Naive thymus-derived CD8-positive, alpha-beta T cell (primary cell): ENCODE results near the gene BTNL2. TPM values are rescaled to one million over a fixed set of nuclear protein-coding genes. Genes with fewer than 3 reads are reported as not detected.

ENCODE experiments used
- ATAC-seq, 2 donors: fragments of 150-1000 bp; cut with Tn5 transposase in 1 of 2; sonication (Bioruptor Pico), chemical (Tn5 transposase) in 1 of 2; 1 replicate in 1 of 2; 2 replicates in 1 of 2; pipeline ENCODE4 v1.10.0; 2021; ENCODE audit warnings: mild to moderate bottlenecking in 2 of 2, moderate library complexity in 2 of 2
- POLR2A ChIA-PET: fragments of 350-600 bp; sonication (Branson Sonifier 250); formaldehyde crosslinking; loops from one replicate; lab custom pipeline; 2021; ENCODE audit warnings: antibody characterized with exemption; lab: Charles Lee
- DNase-seq, 10 donors: peaks; one replicate each; pipeline versions ENCODE4 v3.0.0 to v3.0.0-alpha.2; 2020 to 2022
- H3K27ac Mint-ChIP-seq, 10 donors: one replicate each; pipeline ENCODE4 v1.8.0; 2020 to 2022; ENCODE audit warnings: mild to moderate bottlenecking in 10 of 10, mixed read lengths in 10 of 10, moderate library complexity in 4 of 10, inconsistent platforms in 1 of 10
- H3K27me3 Mint-ChIP-seq, 5 donors: one replicate each; pipeline ENCODE4 v1.8.0; 2021 to 2022; ENCODE audit warnings: mixed read lengths in 5 of 5
- H3K36me3 Mint-ChIP-seq, 3 donors: one replicate each; pipeline ENCODE4 v1.8.0; 2020 to 2022; ENCODE audit warnings: mixed read lengths in 3 of 3, mild to moderate bottlenecking in 2 of 3, inconsistent platforms in 1 of 3
- H3K4me1 Mint-ChIP-seq, 4 donors: one replicate each; pipeline ENCODE4 v1.8.0; 2021 to 2022; ENCODE audit warnings: mixed read lengths in 4 of 4
- H3K4me3 Mint-ChIP-seq, 10 donors: one replicate each; pipeline ENCODE4 v1.8.0; 2020 to 2022; ENCODE audit warnings: mild to moderate bottlenecking in 10 of 10, mixed read lengths in 10 of 10, moderate library complexity in 6 of 10, inconsistent platforms in 1 of 10
- H3K9me3 Mint-ChIP-seq, 9 donors: one replicate each; pipeline ENCODE4 v1.8.0; 2020 to 2022; ENCODE audit warnings: mixed read lengths in 9 of 9, mild to moderate bottlenecking in 3 of 9, inconsistent platforms in 1 of 9, moderate library complexity in 1 of 9
- polyA plus RNA-seq, 3 donors: library from polyadenylated mRNA; unstranded; fragments of 300-500 nt; fragmentation: Illumina TruSeq; gene quantifications; one replicate each; pipeline ENCODE4 v1.2.3, GENCODE V29; 2021
- total RNA-seq, 8 experiments: library from RNA in 2 of 8; stranded (reverse) in 2 of 8; gene quantifications; one replicate each; pipeline ENCODE4 v1.2.3 and lab custom pipeline; 2021 to 2026

BTNL2 gene
- total and polyA plus RNA-seq, 5 experiments from 2014 or later = not detected

DNA sequence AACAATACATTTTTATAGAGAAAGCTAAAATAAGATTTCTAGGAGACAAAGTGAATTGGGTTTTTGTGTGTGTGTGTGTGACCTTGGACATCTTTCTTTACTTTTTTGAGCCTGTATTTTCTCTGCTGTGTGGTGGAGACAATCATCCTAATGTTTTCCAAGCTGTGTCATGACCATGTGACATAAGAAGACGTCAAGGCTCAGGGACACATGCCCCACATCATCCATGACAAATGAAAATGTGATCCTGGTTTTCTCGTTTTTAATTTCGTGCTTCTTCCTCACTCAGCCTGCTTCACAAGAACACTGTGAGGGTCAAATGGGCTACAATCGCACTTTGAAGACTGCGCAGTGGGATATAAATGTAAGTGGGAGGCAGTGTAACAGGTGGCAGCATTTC lies 3.9 kb upstream of the BTNL2 start:
- peaks cover 26 to 68% (median 42%) of the 10 kb centered on the region in 5 donors for H3K27me3 Mint-ChIP-seq
- no peaks in the 10 kb centered on the region for H3K9me3 Mint-ChIP-seq
- ATAC-seq = no peak
- POLR2A ChIA-PET = no interaction called here
- peaks cover 3 to 23% (median 15%) of the 10 kb centered on the region in 4 donors for H3K4me1 Mint-ChIP-seq
- H3K4me3 Mint-ChIP-seq = no peak overlapping the region
- no peaks in the 10 kb centered on the region for H3K36me3 Mint-ChIP-seq
- DNase-seq = no peak
- no peak overlapping the region for H3K27ac Mint-ChIP-seq

DNA sequence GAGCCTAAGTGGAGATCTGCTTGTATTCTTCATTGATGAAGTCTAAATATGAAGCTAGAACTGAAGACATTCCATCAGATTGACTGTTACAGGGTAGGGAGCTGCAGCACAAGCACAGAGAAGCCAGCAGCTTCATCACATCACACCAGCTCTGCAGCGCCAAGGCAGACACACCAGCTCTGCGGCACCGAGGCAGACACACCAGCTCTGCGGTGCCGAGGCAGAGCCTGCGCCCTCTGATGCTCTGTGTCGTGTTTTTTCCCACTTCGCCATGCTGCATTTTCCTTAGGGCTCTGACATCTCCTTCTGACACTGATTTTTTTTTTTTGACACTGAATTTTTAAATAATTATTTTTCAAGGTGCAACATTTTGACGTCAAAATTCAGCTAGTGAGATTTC lies 784 bp downstream of the BTNL2 start:
- Mint-ChIP-seq H3K4me3 (no peak overlapping the region), H3K4me1 (peaks cover 0 to 10% (median 0%) of the 10 kb centered on the region in 4 donors), H3K27me3 (peaks cover 16 to 58% (median 30%) of the 10 kb centered on the region in 5 donors), H3K36me3 (no peaks in the 10 kb centered on the region), H3K9me3 (no peaks in the 10 kb centered on the region), H3K27ac (no peak overlapping the region)
- DNase-seq (no peak), ATAC-seq (no peak)
- POLR2A ChIA-PET = no interaction called here

DNA sequence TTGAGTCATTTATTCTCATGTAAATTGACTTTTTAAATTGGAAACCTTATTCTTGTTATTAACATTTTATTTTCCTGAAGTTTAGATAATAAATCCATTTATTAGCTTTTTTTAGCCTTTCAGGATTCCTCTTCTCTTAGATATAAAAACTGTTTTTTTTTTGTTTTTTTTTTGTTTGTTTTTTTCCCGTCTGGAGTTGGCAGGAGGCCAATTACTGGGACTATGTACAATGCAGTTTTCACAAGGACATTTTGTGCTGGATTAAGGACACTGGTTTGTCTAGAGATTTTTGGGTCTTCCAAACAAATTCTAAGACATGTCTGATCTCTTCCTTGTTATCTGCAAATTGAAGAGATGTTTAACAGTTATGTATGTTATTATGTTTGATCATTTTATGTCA lies 1.3 kb downstream of the BTNL2 start:
- Mint-ChIP-seq H3K27me3 (peaks cover 13 to 58% (median 31%) of the 10 kb centered on the region in 5 donors), H3K36me3 (no peaks in the 10 kb centered on the region), H3K4me1 (peaks cover 0 to 10% (median 0%) of the 10 kb centered on the region in 4 donors), H3K9me3 (no peaks in the 10 kb centered on the region), H3K4me3 (no peak overlapping the region), H3K27ac (no peak overlapping the region)
- ATAC-seq = no peak
- no peak for DNase-seq
- POLR2A ChIA-PET = no interaction called here

DNA sequence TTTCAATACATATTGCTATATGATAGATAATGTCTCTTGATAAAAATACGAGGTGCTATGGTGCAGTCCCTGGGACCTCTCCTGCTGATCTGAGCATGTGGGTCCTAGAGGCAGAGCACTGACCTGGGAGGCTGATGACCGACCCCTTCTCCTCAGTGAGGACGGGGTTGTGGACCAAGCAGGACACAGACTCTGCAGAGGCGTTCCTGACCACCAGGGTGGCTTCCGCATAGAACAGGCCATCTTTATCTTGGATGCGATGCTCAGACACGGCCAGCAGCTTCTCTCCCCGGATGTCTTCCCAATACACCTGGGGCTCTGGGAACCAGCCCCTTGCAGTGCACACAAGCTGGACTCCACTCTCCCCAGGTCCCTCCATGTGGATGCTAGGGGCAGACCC lies 4.2 kb downstream of the BTNL2 start:
- ATAC-seq (no peak), DNase-seq (no peak)
- no peaks in the 10 kb centered on the region for H3K36me3 Mint-ChIP-seq
- H3K9me3 Mint-ChIP-seq = no peaks in the 10 kb centered on the region
- H3K4me3 Mint-ChIP-seq = no peak overlapping the region
- POLR2A ChIA-PET = no interaction called here
- H3K27ac Mint-ChIP-seq = no peak overlapping the region
- peaks cover 9 to 46% (median 27%) of the 10 kb centered on the region in 5 donors for H3K27me3 Mint-ChIP-seq
- no peaks in the 10 kb centered on the region for H3K4me1 Mint-ChIP-seq

DNA sequence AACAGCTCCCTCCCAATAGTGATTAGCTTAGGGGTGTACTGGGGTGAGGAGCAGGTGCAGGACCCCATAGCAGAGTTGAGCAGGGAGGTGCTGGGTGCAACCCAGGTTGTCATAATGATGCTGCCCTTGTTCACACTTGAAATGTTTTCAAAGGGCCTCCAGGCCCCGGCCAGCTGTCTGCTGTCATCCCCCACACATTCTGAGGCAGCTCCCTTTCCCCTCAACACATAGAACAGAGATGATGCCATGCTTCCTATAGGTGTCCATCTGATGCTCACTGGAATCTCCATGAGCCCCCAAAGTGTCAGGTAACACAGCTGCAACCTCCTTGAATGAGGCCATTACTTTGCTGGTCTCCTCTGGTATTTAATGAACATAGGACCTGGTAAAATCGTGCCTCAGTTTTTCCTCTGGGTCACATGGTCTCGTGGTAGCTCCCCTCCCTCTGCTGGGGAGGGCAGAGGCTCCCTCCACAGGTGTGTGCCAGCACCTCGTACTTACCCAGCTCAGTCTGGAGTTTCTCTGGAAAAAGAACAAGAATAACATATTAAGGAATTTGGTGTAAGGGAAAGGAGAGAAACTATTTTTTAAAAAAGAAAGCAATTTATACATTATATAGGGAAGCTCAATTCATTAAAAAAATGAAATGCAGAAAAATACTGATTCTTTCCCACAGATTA lies 5.6 kb downstream of the BTNL2 start:
- DNase-seq (no peak), ATAC-seq (no peak)
- Mint-ChIP-seq H3K4me3 (no peak overlapping the region), H3K4me1 (no peaks in the 10 kb centered on the region), H3K27ac (no peak overlapping the region), H3K36me3 (no peaks in the 10 kb centered on the region), H3K9me3 (no peaks in the 10 kb centered on the region), H3K27me3 (peaks cover 10 to 34% (median 27%) of the 10 kb centered on the region in 5 donors)
- POLR2A ChIA-PET = no interaction called here

DNA sequence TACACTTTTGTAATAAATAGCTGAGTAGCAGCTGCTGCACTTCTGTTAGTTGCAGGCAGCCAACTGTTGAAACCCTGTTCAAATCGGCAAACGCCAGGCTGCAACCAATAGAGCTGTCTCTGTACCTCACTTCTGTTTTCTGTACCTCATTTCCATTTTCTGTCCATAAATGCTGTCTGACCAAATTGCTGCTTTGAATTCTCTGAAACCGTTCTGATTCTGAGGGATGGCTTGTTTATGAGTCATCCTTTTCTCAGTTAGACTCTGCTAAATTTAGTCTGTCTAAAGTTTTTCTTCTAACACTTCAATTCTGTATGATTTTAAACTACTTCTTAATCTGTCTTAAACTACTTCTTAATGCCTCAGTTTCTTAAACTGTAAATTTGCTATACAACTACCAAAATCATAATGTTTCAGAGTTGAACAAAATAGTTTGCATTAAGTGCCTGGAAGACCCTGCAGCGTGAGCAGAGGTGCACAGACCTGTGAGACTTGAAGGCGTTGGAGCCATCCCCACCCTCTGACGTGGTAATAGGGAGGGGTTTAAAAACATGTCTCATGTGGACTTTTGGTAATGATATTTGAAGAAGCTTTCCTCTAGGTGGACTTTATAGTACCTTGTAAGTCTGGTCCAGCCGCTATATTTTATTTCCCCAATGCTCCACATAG lies 9.6 kb downstream of the BTNL2 start:
- Mint-ChIP-seq H3K27ac (no peak overlapping the region), H3K9me3 (no peaks in the 10 kb centered on the region), H3K4me1 (no peaks in the 10 kb centered on the region), H3K4me3 (no peak overlapping the region), H3K36me3 (no peaks in the 10 kb centered on the region), H3K27me3 (peaks cover 14 to 24% (median 18%) of the 10 kb centered on the region in 5 donors)
- ATAC-seq = no peak
- DNase-seq = no peak
- POLR2A ChIA-PET = no interaction called here

DNA sequence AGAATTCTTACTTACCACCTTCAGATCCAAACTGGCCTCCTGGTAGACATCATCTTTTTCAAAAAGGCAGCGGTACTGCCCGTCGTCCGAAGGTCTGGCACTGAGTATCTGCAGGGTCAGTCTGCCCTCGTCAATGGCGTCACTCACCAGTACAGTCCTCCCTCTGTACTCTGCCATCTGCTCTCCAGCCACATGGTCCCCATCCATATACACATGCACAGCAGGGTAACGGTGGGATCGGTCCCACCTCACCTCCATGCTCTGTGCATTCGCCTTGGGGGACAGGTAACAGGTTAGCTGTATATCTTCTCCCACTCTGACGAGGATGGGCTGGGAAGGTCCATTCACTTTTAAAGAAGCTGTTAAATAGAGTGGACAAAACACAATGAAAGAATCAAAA lies 11.0 kb downstream of the BTNL2 start:
- no peaks in the 10 kb centered on the region for H3K9me3 Mint-ChIP-seq
- peaks cover 11 to 20% (median 16%) of the 10 kb centered on the region in 5 donors for H3K27me3 Mint-ChIP-seq
- H3K4me3 Mint-ChIP-seq = no peak overlapping the region
- no peak overlapping the region for H3K27ac Mint-ChIP-seq
- DNase-seq (no peak), ATAC-seq (no peak)
- H3K4me1 Mint-ChIP-seq = no peaks in the 10 kb centered on the region
- POLR2A ChIA-PET = no interaction called here
- no peaks in the 10 kb centered on the region for H3K36me3 Mint-ChIP-seq

DNA sequence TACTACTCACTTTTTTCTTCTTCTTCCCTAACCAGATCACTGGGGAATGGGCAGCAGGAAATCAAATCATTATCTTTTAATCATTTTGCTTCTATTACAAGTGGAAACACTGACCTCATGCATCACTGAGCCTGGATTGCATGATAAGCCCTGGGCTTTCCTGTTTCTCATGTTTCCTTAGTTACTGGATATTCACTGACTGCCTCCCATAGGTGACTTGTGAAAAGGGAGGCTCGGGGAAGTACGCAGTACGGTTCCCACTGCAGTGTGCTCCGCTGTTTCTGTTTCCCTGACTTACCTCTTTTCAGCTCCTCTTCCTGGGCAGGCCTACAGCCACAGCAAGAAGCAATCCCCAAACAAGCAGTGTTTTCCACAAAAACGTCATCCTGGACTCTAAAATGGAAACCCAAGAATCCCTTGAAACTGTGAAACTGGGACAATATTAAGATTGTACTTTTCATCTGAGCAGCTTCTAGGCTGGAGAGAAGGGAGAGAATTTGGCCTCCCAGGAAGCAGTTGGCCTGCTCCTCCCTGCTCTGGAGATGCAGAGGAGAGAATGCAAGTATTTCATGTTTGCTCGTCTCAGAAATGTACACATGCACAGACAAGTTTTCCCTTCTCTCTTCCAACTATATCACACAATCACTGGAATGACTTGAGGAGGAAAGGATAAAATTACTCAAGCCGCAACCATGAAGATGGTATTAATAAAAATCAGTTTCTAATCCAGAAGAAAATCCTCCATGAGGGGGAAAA lies 13.1 kb downstream of the BTNL2 start:
- no peaks in the 10 kb centered on the region for H3K36me3 Mint-ChIP-seq
- no peaks in the 10 kb centered on the region for H3K4me1 Mint-ChIP-seq
- no peaks in the 10 kb centered on the region for H3K9me3 Mint-ChIP-seq
- DNase-seq = no peak
- no peak for ATAC-seq
- POLR2A ChIA-PET = interaction anchor here (0.6 kb wide), 1 partner anchor 496 kb away, joined by 5 read pairs; no protein-coding TSS in a partner anchor
- H3K27me3 Mint-ChIP-seq = peaks cover 10 to 27% (median 11%) of the 10 kb centered on the region in 5 donors
- no peak overlapping the region for H3K4me3 Mint-ChIP-seq
- H3K27ac Mint-ChIP-seq = peak overlapping the region in 1 of 10 donors; percentile 10

DNA sequence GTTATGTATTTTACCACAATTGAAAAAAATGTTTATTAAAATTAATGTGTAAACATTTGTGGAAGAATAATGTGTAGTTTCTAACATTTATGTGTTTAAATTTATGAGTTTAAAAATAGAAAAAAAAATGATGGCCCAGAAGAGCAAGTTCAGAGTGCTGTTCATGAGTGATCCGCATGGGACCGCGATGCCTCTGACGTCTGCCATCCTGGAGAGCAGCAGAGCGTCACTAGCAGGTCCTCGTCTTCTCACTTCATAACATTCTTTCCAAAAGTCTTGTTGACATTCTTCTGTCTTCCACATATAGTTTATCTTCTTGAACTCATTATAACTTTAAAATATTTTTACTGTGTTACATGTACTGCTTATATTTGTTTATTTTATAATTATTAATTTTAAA lies 15.5 kb downstream of the BTNL2 start:
- Mint-ChIP-seq H3K27me3 (peaks cover 18 to 50% (median 26%) of the 10 kb centered on the region in 5 donors), H3K4me3 (no peak overlapping the region), H3K9me3 (no peaks in the 10 kb centered on the region), H3K27ac (no peak overlapping the region), H3K4me1 (no peaks in the 10 kb centered on the region), H3K36me3 (no peaks in the 10 kb centered on the region)
- ATAC-seq (no peak), DNase-seq (no peak)
- POLR2A ChIA-PET = no interaction called here

DNA sequence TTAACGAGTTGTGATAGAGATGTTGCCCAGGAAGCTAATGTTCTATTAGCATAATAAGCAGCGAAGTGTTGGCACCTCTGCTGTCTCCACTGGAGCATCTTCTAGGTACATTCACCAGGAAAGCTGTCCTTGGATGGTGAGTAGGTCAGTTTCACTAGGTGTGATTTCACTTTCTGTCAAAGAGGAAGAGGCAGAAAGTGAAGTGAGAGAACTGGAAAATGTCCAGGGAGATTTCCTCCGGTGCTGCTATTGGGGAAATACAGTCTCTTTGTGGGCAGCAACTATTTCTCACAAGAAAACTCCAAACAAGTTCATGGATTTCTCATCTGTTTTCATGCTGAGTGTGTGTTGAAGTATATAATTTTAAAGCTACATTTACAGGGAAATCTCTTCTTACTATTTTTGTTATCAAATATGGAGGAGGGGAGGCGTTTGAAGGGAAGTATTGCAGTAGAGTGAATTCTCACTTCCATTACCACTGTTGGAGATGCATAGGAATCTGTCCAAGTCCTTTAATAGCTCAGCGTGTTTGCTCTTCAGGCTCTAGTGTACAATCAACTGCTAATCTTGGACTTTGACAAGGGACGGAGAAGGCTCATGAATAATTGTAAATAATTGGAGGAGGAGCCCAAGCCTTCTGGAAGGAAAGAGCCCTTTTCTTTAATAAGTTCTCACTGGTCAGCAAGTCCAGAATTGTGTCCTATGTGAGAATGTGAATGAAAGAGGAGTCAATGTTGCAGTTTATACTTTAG lies 19.2 kb downstream of the BTNL2 start:
- Mint-ChIP-seq H3K27me3 (peaks cover 17 to 37% (median 27%) of the 10 kb centered on the region in 5 donors), H3K27ac (peak overlapping the region in 1 of 10 donors; percentile 79), H3K36me3 (no peaks in the 10 kb centered on the region), H3K4me3 (no peak overlapping the region), H3K4me1 (peaks cover 0 to 5% (median 0%) of the 10 kb centered on the region in 4 donors), H3K9me3 (no peaks in the 10 kb centered on the region)
- POLR2A ChIA-PET = no interaction called here
- DNase-seq = no peak
- no peak for ATAC-seq

DNA sequence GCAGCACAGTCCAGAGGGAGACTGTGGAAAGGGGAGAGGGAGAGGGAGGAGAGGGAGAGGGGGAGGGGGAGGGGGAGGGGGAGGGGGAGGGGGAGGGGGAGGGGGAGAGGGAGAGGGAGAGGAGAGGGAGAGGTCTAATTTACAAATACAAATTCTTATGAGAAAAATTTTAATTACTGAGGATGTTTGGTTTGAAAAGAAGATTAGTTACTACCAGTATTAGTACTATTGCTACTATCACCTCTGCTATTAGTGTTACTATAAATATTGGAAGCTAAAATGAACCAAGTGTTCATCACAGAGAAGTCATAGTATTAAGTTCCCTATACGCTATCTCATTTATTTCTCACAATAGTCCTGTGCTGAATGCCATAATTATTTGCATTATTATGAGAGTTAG lies 20.9 kb downstream of the BTNL2 start:
- POLR2A ChIA-PET = interaction anchor here (0.6 kb wide), 1 partner anchor 61 kb away, joined by 4 read pairs; no protein-coding TSS in a partner anchor
- Mint-ChIP-seq H3K36me3 (no peaks in the 10 kb centered on the region), H3K27me3 (peaks cover 12 to 37% (median 21%) of the 10 kb centered on the region in 5 donors), H3K4me1 (peaks cover 0 to 5% (median 0%) of the 10 kb centered on the region in 4 donors), H3K9me3 (no peaks in the 10 kb centered on the region), H3K4me3 (no peak overlapping the region), H3K27ac (no peak overlapping the region)
- ATAC-seq (no peak), DNase-seq (no peak)

DNA sequence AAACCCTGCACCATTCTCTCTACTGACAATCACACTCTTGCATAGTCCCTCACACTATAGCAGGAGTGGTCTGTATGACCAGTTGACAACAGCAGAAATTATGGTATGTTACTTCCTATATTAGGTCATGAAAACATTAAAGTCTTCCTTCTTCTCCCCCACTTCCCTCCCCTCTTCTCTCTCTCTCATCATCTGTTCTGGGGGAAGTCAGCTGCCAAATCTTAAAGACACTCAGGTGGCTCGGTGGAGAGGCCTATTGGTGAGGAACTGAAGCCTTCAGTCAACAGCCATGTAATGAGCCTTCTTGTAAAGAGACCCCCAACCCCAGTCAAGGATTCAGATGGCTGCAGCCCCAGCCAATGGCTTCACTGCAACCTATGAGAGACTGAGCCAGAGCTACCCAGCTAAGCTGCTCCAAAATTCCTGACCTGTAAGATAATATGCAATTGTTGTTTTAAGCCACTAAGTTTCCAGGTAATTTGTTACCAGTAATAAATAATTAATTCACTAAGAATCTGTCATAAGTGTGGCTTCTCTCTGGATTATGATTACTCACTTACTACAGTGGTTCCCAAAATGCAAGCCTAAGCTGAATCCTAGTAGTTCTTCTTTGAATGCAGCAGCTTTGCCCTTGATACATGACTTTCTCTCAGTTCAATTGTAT lies 24.1 kb downstream of the BTNL2 start:
- ATAC-seq (no peak), DNase-seq (no peak)
- Mint-ChIP-seq H3K4me3 (no peak overlapping the region), H3K27me3 (peaks cover 9 to 20% (median 17%) of the 10 kb centered on the region in 5 donors), H3K27ac (peak overlapping the region in 1 of 10 donors; percentile 57), H3K36me3 (no peaks in the 10 kb centered on the region), H3K4me1 (peaks cover 0 to 5% (median 0%) of the 10 kb centered on the region in 4 donors), H3K9me3 (no peaks in the 10 kb centered on the region)
- POLR2A ChIA-PET = no interaction called here
